Measurements from ENCODE around the gene BICDL2. TPM values are rescaled to one million over a fixed set of nuclear protein-coding genes. Genes with fewer than 3 reads are reported as not detected.

Gene BICDL2
- total and polyA plus RNA-seq, 3 donors from 2014 or later = 0.29 to 1.3 (median 0.37) TPM

DNA sequence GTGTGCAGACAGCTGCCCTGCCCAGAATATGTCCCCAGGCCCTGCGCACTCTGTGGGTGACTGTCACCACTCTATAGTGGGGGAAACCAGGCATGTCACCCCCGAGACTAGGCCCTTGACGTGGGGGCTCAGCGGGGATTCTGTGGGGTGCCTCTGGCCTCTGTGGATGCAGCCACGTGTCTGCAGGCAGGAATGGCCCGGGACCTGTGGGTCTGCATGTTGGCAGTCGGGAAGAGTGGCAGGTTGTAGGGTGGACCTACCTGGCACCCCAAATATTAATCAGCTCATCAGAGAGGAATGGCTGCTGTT, 29.6 kb upstream of the BICDL2 start:
- TF ChIP-seq POLR2A (IDR thresholded peaks at IDR 0.05) = no peak
- TF ChIP-seq, protein P1, sequence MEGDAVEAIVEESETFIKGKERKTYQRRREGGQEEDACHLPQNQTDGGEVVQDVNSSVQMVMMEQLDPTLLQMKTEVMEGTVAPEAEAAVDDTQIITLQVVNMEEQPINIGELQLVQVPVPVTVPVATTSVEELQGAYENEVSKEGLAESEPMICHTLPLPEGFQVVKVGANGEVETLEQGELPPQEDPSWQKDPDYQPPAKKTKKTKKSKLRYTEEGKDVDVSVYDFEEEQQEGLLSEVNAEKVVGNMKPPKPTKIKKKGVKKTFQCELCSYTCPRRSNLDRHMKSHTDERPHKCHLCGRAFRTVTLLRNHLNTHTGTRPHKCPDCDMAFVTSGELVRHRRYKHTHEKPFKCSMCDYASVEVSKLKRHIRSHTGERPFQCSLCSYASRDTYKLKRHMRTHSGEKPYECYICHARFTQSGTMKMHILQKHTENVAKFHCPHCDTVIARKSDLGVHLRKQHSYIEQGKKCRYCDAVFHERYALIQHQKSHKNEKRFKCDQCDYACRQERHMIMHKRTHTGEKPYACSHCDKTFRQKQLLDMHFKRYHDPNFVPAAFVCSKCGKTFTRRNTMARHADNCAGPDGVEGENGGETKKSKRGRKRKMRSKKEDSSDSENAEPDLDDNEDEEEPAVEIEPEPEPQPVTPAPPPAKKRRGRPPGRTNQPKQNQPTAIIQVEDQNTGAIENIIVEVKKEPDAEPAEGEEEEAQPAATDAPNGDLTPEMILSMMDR (IDR thresholded peaks at IDR 0.05) = no peak
- H3K9me3 ChIP-seq = no peaks in the 10 kb centered on the region
- H3K4me1 ChIP-seq = peaks cover 13% of the 10 kb centered on the region
- no peak overlapping the region for H3K4me3 ChIP-seq
- no peak overlapping the region for H3K27ac ChIP-seq
- no peak for DNase-seq
- intact Hi-C loops (cut with DNase I; ENCODE audit: low total_unique reads) = no loop called here
- no peaks in the 10 kb centered on the region for H3K36me3 ChIP-seq (ENCODE audit: low read depth, missing control alignments)
- H3K27me3 ChIP-seq = no peaks in the 10 kb centered on the region
- WGBS, 2 donors = 86 to 97% methylated on average over 5 to 7 of the region's 7 CpGs

- H3K4me3 ChIP-seq = peak overlapping the region in 1 of 2 donors; percentile 26
- WGBS, 2 donors = 52 to 68% methylated on average over 16 to 26 of the region's 26 CpGs
- no peaks in the 10 kb centered on the region for H3K9me3 ChIP-seq
- H3K27ac ChIP-seq = peak overlapping the region in 1 of 2 donors; percentile 66
- no peaks in the 10 kb centered on the region for H3K27me3 ChIP-seq
- DNase-seq = no peak
- intact Hi-C loops (cut with DNase I; ENCODE audit: low total_unique reads) = no loop called here
- TF ChIP-seq, protein P1 (IDR thresholded peaks at IDR 0.05) = no peak
- no peak for TF ChIP-seq POLR2A (IDR thresholded peaks at IDR 0.05)
- peaks cover 13% of the 10 kb centered on the region for H3K4me1 ChIP-seq
- H3K36me3 ChIP-seq (ENCODE audit: low read depth, missing control alignments) = no peaks in the 10 kb centered on the region
Observed at GRCh38 chr16:3065742-3066439, 29.1 kb upstream of the BICDL2 start.

GRCh38 chr16:3065069-3065741, 28.5 kb upstream of the BICDL2 start, which contains the start of gene IL32:
Gene IL32, plus strand, starts transcription at chr16:3065640. Its CDS starts 172 bp downstream, at chr16:3065812.
- Histone ChIP-seq H3K27ac (peak within 1 kb of the TSS; percentile 50 to 66), H3K4me1 (peaks cover 13% of the 10 kb centered on the region), H3K27me3 (no peaks in the 10 kb centered on the region), H3K9me3 (no peaks in the 10 kb centered on the region), H3K36me3 (ENCODE audit: low read depth, missing control alignments) (no peaks in the 10 kb centered on the region), H3K4me3 (peak within 1 kb of the TSS in 1 of 2 donors; percentile 26)
- intact Hi-C loops (cut with DNase I; ENCODE audit: low total_unique reads) = no loop called here
- TF ChIP-seq, protein P1 (IDR thresholded peaks at IDR 0.05) = no peak
- no peak for TF ChIP-seq POLR2A (IDR thresholded peaks at IDR 0.05)
- peak; percentile 83 for DNase-seq
- 41 to 45% methylated on average over 11 to 13 of the region's 13 CpGs for WGBS, 2 donors

DNA sequence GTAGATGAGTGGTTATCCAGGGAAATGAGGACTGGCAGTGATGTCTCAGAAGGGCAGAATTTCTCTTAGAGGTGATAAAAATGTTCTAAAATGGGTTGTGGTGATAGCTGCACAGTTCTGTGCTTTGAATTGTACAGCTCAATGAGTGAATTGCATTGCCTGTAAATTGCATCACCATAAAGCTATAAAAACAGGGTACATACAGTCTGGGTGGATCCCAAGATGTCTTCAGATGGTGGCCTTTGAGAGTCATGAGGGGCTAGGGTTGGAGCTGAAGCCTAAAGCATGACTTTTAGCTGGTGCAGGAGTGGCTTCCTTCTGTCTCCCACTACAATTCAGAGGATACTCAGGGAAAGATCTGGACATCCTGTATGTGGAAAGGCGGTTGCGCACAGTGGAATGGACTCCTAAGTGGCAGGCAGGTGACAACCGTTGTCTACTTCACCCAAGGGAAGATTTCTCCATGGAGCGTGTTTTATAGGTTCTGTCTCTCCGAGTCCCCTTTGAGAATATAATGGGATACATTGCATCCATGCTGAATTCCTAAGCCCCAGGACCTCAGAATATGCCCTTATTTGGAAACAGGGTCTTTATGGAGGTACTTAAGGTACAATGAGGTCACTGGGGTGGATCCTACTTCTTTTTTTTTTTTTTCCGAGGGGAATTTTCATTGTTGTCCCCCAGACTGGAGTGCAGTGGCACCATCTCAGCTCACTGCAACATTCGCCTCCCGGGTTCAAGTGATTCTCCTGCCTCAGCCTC, 27.1 kb upstream of the BICDL2 start:
- Histone ChIP-seq H3K36me3 (ENCODE audit: low read depth, missing control alignments) (no peaks in the 10 kb centered on the region), H3K9me3 (no peaks in the 10 kb centered on the region), H3K27me3 (no peaks in the 10 kb centered on the region), H3K27ac (no peak overlapping the region), H3K4me3 (no peak overlapping the region), H3K4me1 (peaks cover 20% of the 10 kb centered on the region)
- 85 to 94% methylated on average over 8 of the region's 8 CpGs for WGBS, 2 donors
- intact Hi-C loops (cut with DNase I; ENCODE audit: low total_unique reads) = no loop called here
- no peak for TF ChIP-seq POLR2A (IDR thresholded peaks at IDR 0.05)
- TF ChIP-seq, protein P1 (IDR thresholded peaks at IDR 0.05) = no peak
- DNase-seq = no peak

All from testis (tissue), 3 donors.